Adrenal gland (tissue), 12 donors: ENCODE measurements around the gene ABLIM2. TPM values are rescaled to one million over a fixed set of nuclear protein-coding genes. Genes with fewer than 3 reads are reported as not detected.

Experiments
- DNase-seq, 7 donors: peaks; one replicate each; pipeline ENCODE4 v3.0.0-alpha.2; 2019 to 2020
- H3K27ac ChIP-seq, 5 donors: fragments of 200-600 bp; sonication (generic) in 4 of 5; 1 replicate in 3 of 5; 2 replicates in 2 of 5; pipeline versions ENCODE4 v1.5.1 to v1.8.0; 2016 to 2020; ENCODE audit warnings: mild to moderate bottlenecking in 1 of 5
- H3K27me3 ChIP-seq: fragments of 200-600 bp; 2 replicates; pipeline ENCODE4 v1.8.0; 2021
- H3K36me3 ChIP-seq, 2 donors: fragments of 200-600 bp; replicated peaks in 1 of 2; 1 replicate in 1 of 2; 2 replicates in 1 of 2; pipeline versions ENCODE4 v1.5.1 to v1.8.0; 2018 to 2022
- H3K4me1 ChIP-seq, 2 donors: fragments of 200-600 bp; replicated peaks in 1 of 2; 1 replicate in 1 of 2; 2 replicates in 1 of 2; pipeline versions ENCODE4 v1.5.1 to v1.8.0; 2018 to 2021
- H3K4me3 ChIP-seq, 4 donors: fragments of 200-600 bp; sonication (generic) in 3 of 4; one replicate each; pipeline ENCODE4 v1.5.1; 2016 to 2018
- H3K9me3 ChIP-seq, 3 donors: fragments of 200-600 bp; sonication (generic) in 1 of 3; replicated peaks in 1 of 3; 1 replicate in 2 of 3; 2 replicates in 1 of 3; pipeline versions ENCODE4 v1.5.1 to v1.8.0; 2016 to 2021
- CTCF ChIP-seq, 6 experiments: fragments of 450-650 bp in 4 of 6; fragments of 200-600 bp in 2 of 6; sonication (generic) in 1 of 6; IDR thresholded peaks; 1 replicate in 5 of 6; 2 replicates in 1 of 6; pipeline versions ENCODE4 v1.5.1 to v1.8.0; 2016 to 2021; ENCODE audit warnings: antibody characterized with exemption in 6 of 6, mild to moderate bottlenecking in 2 of 6, moderate library complexity in 1 of 6
- POLR2A ChIP-seq, 2 donors: fragments of 450-650 bp; IDR thresholded peaks; one replicate each; pipeline ENCODE4 v1.6.1; 2017; ENCODE audit warnings: antibody characterized with exemption in 2 of 2, mild to moderate bottlenecking in 2 of 2, moderate library complexity in 1 of 2
- WGBS, 4 donors: extraction: QIAGEN DNeasy Blood & Tissue Kit in 2 of 4; methylation state at CpG; one replicate each; pipeline versions ENCODE4 v1.1.5 to v1.1.7; 2013 to 2017; 5-methylcytosine and 5-hydroxymethylcytosine counted together
- intact Hi-C, 2 donors: fragments of 100-400 bp; cut with DNase I; formaldehyde crosslinking; loops; one replicate each; pipeline versions ENCODE4 v1.14.1 to v1.15.0; 2022 to 2023
- polyA plus RNA-seq, 3 donors: library from polyadenylated mRNA; stranded (reverse); fragments of 200-250 nt in 2 of 3; fragments of 350-450 nt in 1 of 3; fragmentation: Illumina TruSeq in 1 of 3; extraction: RNeasy Lipid Tissue Mini Kit (QIAGEN cat#74804) in 1 of 3; gene quantifications; one replicate each; pipeline ENCODE4 v1.2.3, GENCODE V29; 2013 to 2014
- total RNA-seq, 9 donors: library from RNA; depleted of rRNA in 4 of 9; stranded (reverse); fragments of >200 nt in 4 of 9; fragments of 120-200 nt in 1 of 9; fragmentation: NEBNext Ultra II Directional in 1 of 9; extraction: Animal tissue kit (Norgen Biotek cat#: 25700) in 1 of 9; gene quantifications; one replicate each; pipeline versions ENCODE4 v1.1.0 to v1.2.4, GENCODE V29; 2013 to 2023
- donor health status: healthy with polysubstance abuse.
- donor health status: Bipolar disorder and iron deficiency.
- donor health status: DM: yes; HTN: yes; CAD: no.
- donor health status: DM: no; HTN: no; CAD: no.
- donor health status: DM: no; HTN: no; CAD: no.
- donor health status: DM: yes; HTN: yes; CAD: no.

Gene ABLIM2
- total and polyA plus RNA-seq, 12 donors: 5.8 to 31.2 (median 14.6) TPM

- H3K27ac ChIP-seq: peak overlapping the region in 1 of 5 donors; percentile 44
- no peaks in the 10 kb centered on the region for H3K9me3 ChIP-seq
- no peaks in the 10 kb centered on the region for H3K27me3 ChIP-seq
- no peaks in the 10 kb centered on the region for H3K36me3 ChIP-seq
- H3K4me3 ChIP-seq: no peak overlapping the region
- 15 to 23% (median 21%) methylated on average over 6 to 7 of the region's 7 CpGs for WGBS, 4 donors
- peak in 2 of 7 donors; percentile 47 to 70 for DNase-seq
- peak in 2 of 6 experiments; percentile 24 to 25 for TF ChIP-seq CTCF (IDR thresholded peaks at IDR 0.05)
- no peak for TF ChIP-seq POLR2A (IDR thresholded peaks at IDR 0.05)
- intact Hi-C loops: no loop called here
- H3K4me1 ChIP-seq: peaks cover 7 to 18% of the 10 kb centered on the region in 2 donors
Measured at GRCh38 chr4:7929118-7929951, 229.3 kb downstream of the ABLIM2 start.

GRCh38 chr4:7928711-7929110 is 229.9 kb downstream of the ABLIM2 start:
- H3K4me1 ChIP-seq: peaks cover 7 to 24% of the 10 kb centered on the region in 2 donors

GRCh38 chr4:7926822-7927221 is 231.8 kb downstream of the ABLIM2 start:
- Histone ChIP-seq H3K27ac (no peak overlapping the region), H3K27me3 (no peaks in the 10 kb centered on the region), H3K4me1 (peaks cover 7 to 39% of the 10 kb centered on the region in 2 donors), H3K9me3 (no peaks in the 10 kb centered on the region), H3K36me3 (no peaks in the 10 kb centered on the region), H3K4me3 (no peak overlapping the region)
- 87 to 93% (median 90%) methylated on average over 7 of the region's 7 CpGs for WGBS, 4 donors
- no peak for DNase-seq
- TF ChIP-seq CTCF (IDR thresholded peaks at IDR 0.05): no peak
- TF ChIP-seq POLR2A (IDR thresholded peaks at IDR 0.05): no peak
- intact Hi-C loops: no loop called here

More at GRCh38 chr4:7928711-7929110, 229.9 kb downstream of the ABLIM2 start:
- Histone ChIP-seq H3K9me3 (no peaks in the 10 kb centered on the region), H3K27me3 (no peaks in the 10 kb centered on the region), H3K4me3 (no peak overlapping the region), H3K27ac (no peak overlapping the region), H3K36me3 (no peaks in the 10 kb centered on the region)
- WGBS, 4 donors: 83 to 100% (median 89%) methylated on average over 7 of the region's 7 CpGs
- peak in 1 of 7 donors; percentile 45 for DNase-seq
- TF ChIP-seq CTCF (IDR thresholded peaks at IDR 0.05): no peak
- no peak for TF ChIP-seq POLR2A (IDR thresholded peaks at IDR 0.05)
- intact Hi-C loops: no loop called here

- 65 to 88% (median 75%) methylated on average over 2 to 4 of the region's 4 CpGs for WGBS, 4 donors
- Histone ChIP-seq H3K4me3 (no peak overlapping the region), H3K36me3 (no peaks in the 10 kb centered on the region), H3K27me3 (no peaks in the 10 kb centered on the region), H3K9me3 (no peaks in the 10 kb centered on the region), H3K4me1 (peaks cover 2 to 29% of the 10 kb centered on the region in 2 donors), H3K27ac (peak overlapping the region in 1 of 5 donors; percentile 32)
- intact Hi-C loops: no loop called here
- TF ChIP-seq POLR2A (IDR thresholded peaks at IDR 0.05) (no peak), CTCF (IDR thresholded peaks at IDR 0.05) (no peak)
- DNase-seq: peak in 1 of 7 donors; percentile 45
Measured at GRCh38 chr4:7924570-7924969, 234.0 kb downstream of the ABLIM2 start.
